ENCODE data around the gene MAZ. TPM values are rescaled to one million over a fixed set of nuclear protein-coding genes. Genes with fewer than 3 reads are reported as not detected.

MAZ gene
- total and polyA plus RNA-seq, 2 of the 13 experiments (the other 11 are each of a cell fraction or from before 2014, with no cell fraction given): 203 to 277 TPM

DNA sequence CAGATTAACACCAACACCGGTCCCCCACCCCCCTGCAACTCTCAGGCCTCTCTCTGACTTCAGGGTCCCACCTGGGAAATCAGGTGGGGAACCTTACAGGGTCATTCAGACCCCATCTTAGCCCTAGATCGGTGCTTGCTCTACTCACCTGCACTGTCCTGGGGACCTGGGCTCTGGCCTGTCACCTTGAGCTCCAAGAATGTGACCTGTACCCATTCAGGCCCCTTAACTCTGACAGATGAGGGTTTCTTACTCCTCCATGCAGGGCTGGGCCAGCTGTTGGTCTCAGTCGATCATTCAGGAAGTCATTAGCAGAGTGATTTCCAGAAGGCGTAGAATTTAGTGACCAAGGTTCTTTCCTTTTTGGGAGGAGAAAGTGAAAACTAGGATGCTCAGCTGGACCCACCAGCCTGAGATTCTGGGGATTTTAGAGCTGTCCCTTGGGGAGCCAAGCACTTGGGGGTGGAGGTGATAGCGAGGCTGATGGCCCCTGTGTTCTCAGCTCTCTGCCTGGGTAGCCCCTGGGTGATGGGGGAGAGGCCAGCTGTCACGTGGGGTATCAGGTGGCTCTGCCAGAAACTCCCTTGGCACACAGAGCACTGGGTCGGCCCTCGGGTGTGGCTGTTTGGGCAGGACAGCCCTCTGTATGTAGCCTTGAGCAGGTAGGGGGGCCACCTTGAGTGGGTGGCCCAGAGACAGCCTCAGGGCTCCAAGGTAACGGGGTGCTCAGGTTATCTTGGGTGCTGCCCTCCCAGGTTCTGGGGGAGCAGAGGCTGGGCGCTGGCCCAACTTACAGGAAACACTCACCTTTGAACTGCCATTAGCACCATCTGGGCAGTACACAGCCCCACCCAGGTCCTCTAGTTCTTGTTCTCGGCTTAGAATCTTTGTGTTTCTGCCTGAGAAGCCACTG lies 14.7 kb downstream of the MAZ start (continued):
- TF ChIP-seq, protein P1, sequence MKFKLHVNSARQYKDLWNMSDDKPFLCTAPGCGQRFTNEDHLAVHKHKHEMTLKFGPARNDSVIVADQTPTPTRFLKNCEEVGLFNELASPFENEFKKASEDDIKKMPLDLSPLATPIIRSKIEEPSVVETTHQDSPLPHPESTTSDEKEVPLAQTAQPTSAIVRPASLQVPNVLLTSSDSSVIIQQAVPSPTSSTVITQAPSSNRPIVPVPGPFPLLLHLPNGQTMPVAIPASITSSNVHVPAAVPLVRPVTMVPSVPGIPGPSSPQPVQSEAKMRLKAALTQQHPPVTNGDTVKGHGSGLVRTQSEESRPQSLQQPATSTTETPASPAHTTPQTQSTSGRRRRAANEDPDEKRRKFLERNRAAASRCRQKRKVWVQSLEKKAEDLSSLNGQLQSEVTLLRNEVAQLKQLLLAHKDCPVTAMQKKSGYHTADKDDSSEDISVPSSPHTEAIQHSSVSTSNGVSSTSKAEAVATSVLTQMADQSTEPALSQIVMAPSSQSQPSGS (CRISPR knock-in tag; IDR thresholded peaks at IDR 0.05): no peak
- TF ChIP-seq POLR2G (IDR thresholded peaks at IDR 0.05; ENCODE audit: low read depth, low read length): peak; percentile 56
- peak; percentile 63; the same call in 1 of the 2 replicates for TF ChIP-seq ZNF225 (CRISPR knock-in tag; IDR thresholded peaks at IDR 0.05)
- TF ChIP-seq ZNF34 (CRISPR knock-in tag; IDR thresholded peaks at IDR 0.05; ENCODE audit: borderline replicate concordance): no peak
- TF ChIP-seq ZNF501 (CRISPR knock-in tag; IDR thresholded peaks at IDR 0.05): 0 out of 2 replicates have a peak, but pooled peaks have one; percentile 5
- no peak for TF ChIP-seq RERE (CRISPR knock-in tag; IDR thresholded peaks at IDR 0.05; ENCODE audit: low read depth)
- TF ChIP-seq RBM22 (optimal IDR thresholded peaks at IDR 0.05; ENCODE audit: low read length): peak; percentile 61
- TF ChIP-seq KDM2A (CRISPR knock-in tag; IDR thresholded peaks at IDR 0.05; ENCODE audit: borderline replicate concordance, low read depth): peak; percentile 48
- no peak for TF ChIP-seq LCORL (IDR thresholded peaks at IDR 0.05)
- TF ChIP-seq LCORL (CRISPR knock-in tag; IDR thresholded peaks at IDR 0.05): 0 out of 2 replicates have a peak, but pooled peaks have one; percentile 33
- TF ChIP-seq PRDM15 (CRISPR knock-in tag; IDR thresholded peaks at IDR 0.05): 0 out of 2 replicates have a peak, but pooled peaks have one; percentile 16
- TF ChIP-seq, protein P2, sequence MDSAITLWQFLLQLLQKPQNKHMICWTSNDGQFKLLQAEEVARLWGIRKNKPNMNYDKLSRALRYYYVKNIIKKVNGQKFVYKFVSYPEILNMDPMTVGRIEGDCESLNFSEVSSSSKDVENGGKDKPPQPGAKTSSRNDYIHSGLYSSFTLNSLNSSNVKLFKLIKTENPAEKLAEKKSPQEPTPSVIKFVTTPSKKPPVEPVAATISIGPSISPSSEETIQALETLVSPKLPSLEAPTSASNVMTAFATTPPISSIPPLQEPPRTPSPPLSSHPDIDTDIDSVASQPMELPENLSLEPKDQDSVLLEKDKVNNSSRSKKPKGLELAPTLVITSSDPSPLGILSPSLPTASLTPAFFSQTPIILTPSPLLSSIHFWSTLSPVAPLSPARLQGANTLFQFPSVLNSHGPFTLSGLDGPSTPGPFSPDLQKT (CRISPR knock-in tag; IDR thresholded peaks at IDR 0.05; ENCODE audit: borderline replicate concordance): no peak
- peak; percentile 87 for TF ChIP-seq AKAP8 (CRISPR knock-in tag; IDR thresholded peaks at IDR 0.05)
- 0 out of 2 replicates have a peak, but pooled peaks have one; percentile 14 for TF ChIP-seq YEATS4 (CRISPR knock-in tag; IDR thresholded peaks at IDR 0.05; ENCODE audit: borderline replicate concordance)
- TF ChIP-seq EP300 (IDR thresholded peaks at IDR 0.05; ENCODE audit: low read depth in 2 of 2, low read length in 2 of 2): 0 out of 4 replicates have a peak, but pooled peaks of 1 of the 2 experiments have one; percentile 16
- no peak; the same call in 1 of the 2 replicates for TF ChIP-seq EP300 (CRISPR knock-in tag; IDR thresholded peaks at IDR 0.05; ENCODE audit: borderline replicate concordance)

Measured in HepG2 (cell line).